BE2C (cell line): ENCODE measurements around the gene FARS2.

Experiments used
- DNase-seq: peaks from one replicate; pipeline ENCODE4 v3.0.0-alpha.2; 2020
- H3K27me3 ChIP-seq: fragments of 250-450 bp; sonication (Bioruptor Pico); 2 replicates; pipeline ENCODE4 v1.5.1; 2020; ENCODE audit warnings: mild to moderate bottlenecking
- H3K36me3 ChIP-seq: fragments of 250-450 bp; sonication (Bioruptor Pico); 2 replicates; pipeline ENCODE4 v1.5.1; 2020; ENCODE audit warnings: mild to moderate bottlenecking
- H3K4me1 ChIP-seq: fragments of 250-450 bp; sonication (Bioruptor Pico); 2 replicates; pipeline ENCODE4 v1.5.1; 2020
- H3K4me3 ChIP-seq: 2 replicates; pipeline ENCODE4 v1.5.1; 2011; ENCODE audit warnings: low read depth, low read length
- H3K9me3 ChIP-seq: fragments of 250-450 bp; sonication (Bioruptor Pico); 2 replicates; pipeline ENCODE4 v1.5.1; 2020
- CTCF ChIP-seq: IDR thresholded peaks from 2 replicates; pipeline ENCODE4 v1.5.1; 2012; ENCODE audit warnings: mild to moderate bottlenecking, low read depth, low read length

The FARS2 gene

GRCh38 chr6:5537132-5537531, 275.8 kb downstream of the FARS2 start:
- Histone ChIP-seq H3K9me3 (no peaks in the 10 kb centered on the region), H3K4me3 (no peak overlapping the region), H3K36me3 (no peaks in the 10 kb centered on the region), H3K27me3 (no peaks in the 10 kb centered on the region), H3K4me1 (no peaks in the 10 kb centered on the region; the same call in 1 of the 2 replicates)
- no peak for DNase-seq
- no peak for TF ChIP-seq CTCF

- no peak overlapping the region for H3K4me3 ChIP-seq
- no peaks in the 10 kb centered on the region for H3K36me3 ChIP-seq
- no peaks in the 10 kb centered on the region for H3K27me3 ChIP-seq
- H3K4me1 ChIP-seq: no peaks in the 10 kb centered on the region
- DNase-seq: no peak
- H3K9me3 ChIP-seq: no peaks in the 10 kb centered on the region
- TF ChIP-seq CTCF: no peak
These were observed 276.7 kb downstream of the FARS2 start for GRCh38 chr6:5537967-5538366.

GRCh38 chr6:5540370-5540769, 279.1 kb downstream of the FARS2 start:
- no peak overlapping the region for H3K4me3 ChIP-seq
- H3K27me3 ChIP-seq: no peaks in the 10 kb centered on the region
- H3K36me3 ChIP-seq: no peaks in the 10 kb centered on the region
- no peak for TF ChIP-seq CTCF
- H3K4me1 ChIP-seq: no peaks in the 10 kb centered on the region
- no peaks in the 10 kb centered on the region for H3K9me3 ChIP-seq
- no peak for DNase-seq

- H3K9me3 ChIP-seq: no peaks in the 10 kb centered on the region
- no peaks in the 10 kb centered on the region for H3K4me1 ChIP-seq
- TF ChIP-seq CTCF: no peak
- no peak overlapping the region for H3K4me3 ChIP-seq
- H3K27me3 ChIP-seq: no peaks in the 10 kb centered on the region
- H3K36me3 ChIP-seq: no peaks in the 10 kb centered on the region
- no peak for DNase-seq
These were observed 279.7 kb downstream of the FARS2 start for GRCh38 chr6:5541025-5541424.

GRCh38 chr6:5541751-5542432, 280.6 kb downstream of the FARS2 start:
- no peak for DNase-seq
- Histone ChIP-seq H3K4me3 (no peak overlapping the region), H3K9me3 (no peaks in the 10 kb centered on the region), H3K4me1 (no peaks in the 10 kb centered on the region), H3K27me3 (no peaks in the 10 kb centered on the region), H3K36me3 (no peaks in the 10 kb centered on the region)
- no peak for TF ChIP-seq CTCF

- H3K36me3 ChIP-seq: no peaks in the 10 kb centered on the region
- TF ChIP-seq CTCF: no peak
- DNase-seq: no peak
- H3K4me3 ChIP-seq: no peak overlapping the region
- no peaks in the 10 kb centered on the region for H3K9me3 ChIP-seq
- 0 out of 2 replicates have a peak, but pooled peaks cover 2% of the 10 kb centered on the region for H3K4me1 ChIP-seq
- no peaks in the 10 kb centered on the region for H3K27me3 ChIP-seq
These were observed 286.2 kb downstream of the FARS2 start for GRCh38 chr6:5547556-5547955.
